CD4-positive, CD25-positive, alpha-beta regulatory T cell (primary cell): ENCODE results near the gene IMPDH1. TPM values are rescaled to one million over a fixed set of nuclear protein-coding genes. Genes with fewer than 3 reads are reported as not detected.

ENCODE experiments used
- ATAC-seq, 2 donors: fragments of 150-1000 bp; cut with Tn5 transposase; one replicate each; pipeline ENCODE4 v1.10.0; 2021; ENCODE audit warnings: low read depth in 2 of 2, moderate number of reproducible peaks in 2 of 2, moderate library complexity in 1 of 2
- DNase-seq, 3 donors: peaks; one replicate each; pipeline versions ENCODE4 v3.0.0 to v3.0.0-alpha.2; 2012 to 2022; ENCODE audit warnings: mixed read lengths in 1 of 3
- H3K27ac ChIP-seq: one replicate; pipeline ENCODE4 v1.7.0; 2013; ENCODE audit warnings: mild to moderate bottlenecking, low read length; ENCODE audit not compliant: insufficient read depth, poor library complexity, severe bottlenecking
- H3K27me3 ChIP-seq: one replicate; pipeline ENCODE4 v1.7.0; 2013; ENCODE audit warnings: low read length; ENCODE audit not compliant: control insufficient read depth, insufficient read depth
- H3K36me3 ChIP-seq: one replicate; pipeline ENCODE4 v1.7.0; 2013; ENCODE audit warnings: mild to moderate bottlenecking, low read length, moderate library complexity; ENCODE audit not compliant: control insufficient read depth, insufficient read depth
- H3K4me1 ChIP-seq: 2 replicates; pipeline ENCODE4 v1.7.0; 2013; ENCODE audit warnings: mild to moderate bottlenecking, low read length; ENCODE audit not compliant: insufficient read depth, control insufficient read depth, poor library complexity, severe bottlenecking
- H3K4me3 ChIP-seq: one replicate; pipeline ENCODE4 v1.7.0; 2013; ENCODE audit warnings: low read depth, mild to moderate bottlenecking, low read length, moderate library complexity
- H3K9me3 ChIP-seq, 2 experiments: 1 replicate in 1 of 2; 2 replicates in 1 of 2; pipeline ENCODE4 v1.7.0; 2013; ENCODE audit warnings: low read length in 2 of 2, mild to moderate bottlenecking in 1 of 2, moderate library complexity in 1 of 2; ENCODE audit not compliant: control insufficient read depth in 2 of 2
- H3K27ac Mint-ChIP-seq, 3 donors: one replicate each; pipeline ENCODE4 v1.8.0; 2020 to 2022; ENCODE audit warnings: mild to moderate bottlenecking in 3 of 3, mixed read lengths in 3 of 3, moderate library complexity in 2 of 3
- H3K27me3 Mint-ChIP-seq: one replicate; pipeline ENCODE4 v1.8.0; 2022; ENCODE audit warnings: mild to moderate bottlenecking, mixed read lengths
- H3K36me3 Mint-ChIP-seq: one replicate; pipeline ENCODE4 v1.8.0; 2020; ENCODE audit warnings: mixed read lengths
- H3K4me1 Mint-ChIP-seq, 4 donors: one replicate each; pipeline ENCODE4 v1.8.0; 2020 to 2022; ENCODE audit warnings: mixed read lengths in 4 of 4, mild to moderate bottlenecking in 1 of 4
- H3K4me3 Mint-ChIP-seq, 4 donors: one replicate each; pipeline ENCODE4 v1.8.0; 2020 to 2022; ENCODE audit warnings: mild to moderate bottlenecking in 4 of 4, mixed read lengths in 4 of 4, moderate library complexity in 3 of 4
- H3K9me3 Mint-ChIP-seq, 7 donors: one replicate each; pipeline ENCODE4 v1.8.0; 2020 to 2022; ENCODE audit warnings: mixed read lengths in 7 of 7, mild to moderate bottlenecking in 3 of 7, moderate library complexity in 2 of 7
- polyA plus RNA-seq, 4 donors: library from polyadenylated mRNA; unstranded; fragments of 300-500 nt; fragmentation: Illumina TruSeq; gene quantifications; one replicate each; pipeline ENCODE4 v1.2.3, GENCODE V29; 2021
- total RNA-seq: library from RNA; stranded (reverse); gene quantifications from one replicate; pipeline ENCODE4 v1.2.3, GENCODE V29; 2022

The IMPDH1 gene
- total and polyA plus RNA-seq, 5 donors from 2014 or later: 27.2 to 48.2 (median 36.1) TPM

GRCh38 chr7:128357217-128357613 is 52.6 kb downstream of the IMPDH1 start:
- no peaks in the 10 kb centered on the region for H3K9me3 ChIP-seq
- peaks cover 20% of the 10 kb centered on the region for H3K4me1 ChIP-seq
- Mint-ChIP-seq H3K4me3 (no peak overlapping the region), H3K9me3 (peaks cover 0 to 7% (median 0%) of the 10 kb centered on the region in 7 donors), H3K27me3 (peaks cover 64% of the 10 kb centered on the region), H3K27ac (no peak overlapping the region), H3K4me1 (peaks cover 0 to 24% (median 10%) of the 10 kb centered on the region in 4 donors), H3K36me3 (no peaks in the 10 kb centered on the region)
- no peak for DNase-seq
- H3K4me3 ChIP-seq: no peak overlapping the region
- no peak for ATAC-seq
- no peaks in the 10 kb centered on the region for H3K36me3 ChIP-seq
- H3K27me3 ChIP-seq: peaks cover 18% of the 10 kb centered on the region
- no peak overlapping the region for H3K27ac ChIP-seq

- peaks cover 0 to 3% (median 0%) of the 10 kb centered on the region in 7 donors for H3K9me3 Mint-ChIP-seq
- Histone ChIP-seq H3K4me1 (peaks cover 21% of the 10 kb centered on the region), H3K27me3 (peaks cover 15% of the 10 kb centered on the region), H3K9me3 (no peaks in the 10 kb centered on the region), H3K27ac (no peak overlapping the region), H3K36me3 (no peaks in the 10 kb centered on the region), H3K4me3 (no peak overlapping the region)
- no peak for DNase-seq
- peaks cover 0 to 19% (median 8%) of the 10 kb centered on the region in 4 donors for H3K4me1 Mint-ChIP-seq
- peaks cover 58% of the 10 kb centered on the region for H3K27me3 Mint-ChIP-seq
- no peaks in the 10 kb centered on the region for H3K36me3 Mint-ChIP-seq
- no peak for ATAC-seq
- H3K27ac Mint-ChIP-seq: no peak overlapping the region
- no peak overlapping the region for H3K4me3 Mint-ChIP-seq
These were observed 53.1 kb downstream of the IMPDH1 start for GRCh38 chr7:128356546-128357216.

- no peaks in the 10 kb centered on the region for H3K9me3 ChIP-seq
- H3K27me3 Mint-ChIP-seq: peaks cover 54% of the 10 kb centered on the region
- H3K27ac Mint-ChIP-seq: no peak overlapping the region
- H3K4me3 ChIP-seq: no peak overlapping the region
- H3K4me1 Mint-ChIP-seq: peaks cover 0 to 11% (median 7%) of the 10 kb centered on the region in 4 donors
- H3K4me3 Mint-ChIP-seq: peak overlapping the region in 3 of 4 donors; percentile 22 to 47 (median 32)
- H3K36me3 Mint-ChIP-seq: no peaks in the 10 kb centered on the region
- peaks cover 14% of the 10 kb centered on the region for H3K4me1 ChIP-seq
- no peak overlapping the region for H3K27ac ChIP-seq
- ATAC-seq (no peak), DNase-seq (no peak)
- H3K36me3 ChIP-seq: no peaks in the 10 kb centered on the region
- H3K9me3 Mint-ChIP-seq: peaks cover 0 to 5% (median 0%) of the 10 kb centered on the region in 7 donors
- peaks cover 18% of the 10 kb centered on the region for H3K27me3 ChIP-seq
These were observed 56.2 kb downstream of the IMPDH1 start for GRCh38 chr7:128353610-128354009.

- Mint-ChIP-seq H3K9me3 (peaks cover 0 to 6% (median 0%) of the 10 kb centered on the region in 7 donors), H3K4me1 (peaks cover 0 to 11% (median 7%) of the 10 kb centered on the region in 4 donors), H3K36me3 (no peaks in the 10 kb centered on the region), H3K27me3 (peaks cover 57% of the 10 kb centered on the region), H3K4me3 (peak overlapping the region; percentile 12 to 67 (median 27)), H3K27ac (no peak overlapping the region)
- DNase-seq (no peak), ATAC-seq (no peak)
- H3K4me1 ChIP-seq: peaks cover 14% of the 10 kb centered on the region
- H3K27ac ChIP-seq: no peak overlapping the region
- peaks cover 17% of the 10 kb centered on the region for H3K27me3 ChIP-seq
- H3K4me3 ChIP-seq: no peak overlapping the region
- H3K9me3 ChIP-seq: no peaks in the 10 kb centered on the region
- no peaks in the 10 kb centered on the region for H3K36me3 ChIP-seq
These were observed 56.6 kb downstream of the IMPDH1 start for GRCh38 chr7:128353189-128353588.

GRCh38 chr7:128352636-128353035 is 57.1 kb downstream of the IMPDH1 start:
- peak overlapping the region in 2 of 4 donors; percentile 32 to 67 for H3K4me3 Mint-ChIP-seq
- peaks cover 55% of the 10 kb centered on the region for H3K27me3 Mint-ChIP-seq
- peak overlapping the region in 1 of 3 donors; percentile 50 for H3K27ac Mint-ChIP-seq

GRCh38 chr7:128352153-128352537 is 57.6 kb downstream of the IMPDH1 start:
- Mint-ChIP-seq H3K4me3 (no peak overlapping the region), H3K36me3 (no peaks in the 10 kb centered on the region), H3K27ac (no peak overlapping the region), H3K4me1 (peaks cover 0 to 11% (median 7%) of the 10 kb centered on the region in 4 donors), H3K27me3 (peaks cover 55% of the 10 kb centered on the region), H3K9me3 (peaks cover 0 to 6% (median 0%) of the 10 kb centered on the region in 7 donors)
- H3K27ac ChIP-seq: no peak overlapping the region
- H3K4me1 ChIP-seq: peaks cover 14% of the 10 kb centered on the region
- H3K9me3 ChIP-seq: no peaks in the 10 kb centered on the region
- H3K36me3 ChIP-seq: no peaks in the 10 kb centered on the region
- H3K4me3 ChIP-seq: no peak overlapping the region
- ATAC-seq (peak; percentile 19 to 28), DNase-seq (peak in 1 of 3 donors; percentile 12)
- peaks cover 18% of the 10 kb centered on the region for H3K27me3 ChIP-seq

More at GRCh38 chr7:128352636-128353035, 57.1 kb downstream of the IMPDH1 start:
- ATAC-seq: no peak
- Histone ChIP-seq H3K4me3 (no peak overlapping the region), H3K4me1 (peaks cover 14% of the 10 kb centered on the region), H3K27me3 (peaks cover 15% of the 10 kb centered on the region), H3K36me3 (no peaks in the 10 kb centered on the region), H3K9me3 (no peaks in the 10 kb centered on the region), H3K27ac (no peak overlapping the region)
- Mint-ChIP-seq H3K4me1 (peaks cover 0 to 11% (median 7%) of the 10 kb centered on the region in 4 donors), H3K9me3 (peaks cover 0 to 6% (median 0%) of the 10 kb centered on the region in 7 donors), H3K36me3 (no peaks in the 10 kb centered on the region)
- no peak for DNase-seq

GRCh38 chr7:128351296-128352152 is 58.3 kb downstream of the IMPDH1 start:
- H3K9me3 ChIP-seq: no peaks in the 10 kb centered on the region
- H3K27ac Mint-ChIP-seq: no peak overlapping the region
- H3K36me3 ChIP-seq: no peaks in the 10 kb centered on the region
- peaks cover 0 to 11% (median 7%) of the 10 kb centered on the region in 4 donors for H3K4me1 Mint-ChIP-seq
- H3K27ac ChIP-seq: no peak overlapping the region
- peaks cover 14% of the 10 kb centered on the region for H3K4me1 ChIP-seq
- no peak overlapping the region for H3K4me3 ChIP-seq
- peaks cover 18% of the 10 kb centered on the region for H3K27me3 ChIP-seq
- H3K4me3 Mint-ChIP-seq: peak overlapping the region in 3 of 4 donors; percentile 41 to 64 (median 63)
- peaks cover 0 to 6% (median 0%) of the 10 kb centered on the region in 7 donors for H3K9me3 Mint-ChIP-seq
- peak; percentile 35 to 59 for ATAC-seq
- H3K36me3 Mint-ChIP-seq: no peaks in the 10 kb centered on the region
- H3K27me3 Mint-ChIP-seq: peaks cover 55% of the 10 kb centered on the region
- peak in 2 of 3 donors; percentile 13 to 39 for DNase-seq
